Astrocyte (in vitro differentiated cells and primary cell): ENCODE data around the gene ITPKB. TPM values are rescaled to one million over a fixed set of nuclear protein-coding genes. Genes with fewer than 3 reads are reported as not detected.

ENCODE experiments used
- DNase-seq: peaks from one replicate; pipeline ENCODE4 v3.0.0-alpha.2; 2010; ENCODE audit warnings: low read depth
- FAIRE-seq: peaks from 2 replicates; lab custom pipeline; 2011; peaks lifted over from hg19 to GRCh38; lab: Jason Lieb, UNC
- H2AFZ ChIP-seq: 2 replicates; pipeline ENCODE4 v1.6.0; 2012; ENCODE audit warnings: low read depth, low read length, inconsistent platforms
- H3K27ac ChIP-seq: 2 replicates; pipeline ENCODE4 v1.5.1; 2011; ENCODE audit warnings: low read depth, low read length, inconsistent platforms
- H3K27me3 ChIP-seq: 2 replicates; pipeline ENCODE4 v1.6.0; 2011; ENCODE audit warnings: low read length, inconsistent platforms; ENCODE audit not compliant: insufficient read depth
- H3K36me3 ChIP-seq: 2 replicates; pipeline ENCODE4 v1.5.1; 2011; ENCODE audit warnings: low read length, inconsistent platforms; ENCODE audit not compliant: insufficient read depth
- H3K4me1 ChIP-seq: 2 replicates; pipeline ENCODE4 v1.5.1; 2011; ENCODE audit warnings: low read length, inconsistent platforms; ENCODE audit not compliant: insufficient read depth
- H3K4me2 ChIP-seq: 2 replicates; pipeline ENCODE4 v1.6.0; 2012; ENCODE audit warnings: low read length, inconsistent platforms
- H3K4me3 ChIP-seq: 2 replicates; pipeline ENCODE4 v1.5.1; 2011; ENCODE audit warnings: low read depth, mild to moderate bottlenecking, low read length, inconsistent platforms; ENCODE audit not compliant: insufficient read depth
- H3K79me2 ChIP-seq: 2 replicates; pipeline ENCODE4 v1.6.0; 2012; ENCODE audit warnings: mild to moderate bottlenecking, low read length, inconsistent platforms; ENCODE audit not compliant: insufficient read depth
- H3K9ac ChIP-seq: 2 replicates; pipeline ENCODE4 v1.6.0; 2012; ENCODE audit warnings: mild to moderate bottlenecking, low read length, inconsistent platforms
- H3K9me3 ChIP-seq: 2 replicates; pipeline ENCODE4 v1.5.1; 2012; ENCODE audit warnings: low read depth, mild to moderate bottlenecking, low read length, inconsistent platforms; ENCODE audit not compliant: insufficient read depth
- H4K20me1 ChIP-seq: 2 replicates; pipeline ENCODE4 v1.6.0; 2012; ENCODE audit warnings: low read length, inconsistent platforms; ENCODE audit not compliant: insufficient read depth
- H3K27ac Mint-ChIP-seq: one replicate; pipeline ENCODE4 v1.8.0; 2021; ENCODE audit warnings: mild to moderate bottlenecking, mixed read lengths; ENCODE audit not compliant: unreplicated experiment
- H3K27me3 Mint-ChIP-seq: one replicate; pipeline ENCODE4 v1.8.0; 2021; ENCODE audit warnings: low read depth, mixed read lengths; ENCODE audit not compliant: unreplicated experiment
- H3K36me3 Mint-ChIP-seq: one replicate; pipeline ENCODE4 v1.8.0; 2021; ENCODE audit warnings: low read depth, mixed read lengths; ENCODE audit not compliant: unreplicated experiment
- H3K4me1 Mint-ChIP-seq: one replicate; pipeline ENCODE4 v1.8.0; 2021; ENCODE audit warnings: low read depth, mixed read lengths; ENCODE audit not compliant: unreplicated experiment
- H3K4me3 Mint-ChIP-seq: one replicate; pipeline ENCODE4 v1.8.0; 2021; ENCODE audit warnings: mild to moderate bottlenecking, moderate library complexity, mixed read lengths; ENCODE audit not compliant: unreplicated experiment
- H3K9me3 Mint-ChIP-seq: one replicate; pipeline ENCODE4 v1.8.0; 2021; ENCODE audit warnings: mild to moderate bottlenecking, mixed read lengths; ENCODE audit not compliant: unreplicated experiment
- EZH2 ChIP-seq: IDR thresholded peaks from 2 replicates; pipeline ENCODE4 v1.6.1; 2012; ENCODE audit warnings: mild to moderate bottlenecking, low read length, inconsistent platforms; ENCODE audit not compliant: insufficient read depth
- total RNA-seq: library from RNA; stranded (reverse); gene quantifications from 2 replicates; pipeline ENCODE4 v1.2.1, GENCODE V29; 2021
- TF ChIP-seq, protein P1 (sequence below): IDR thresholded peaks from 2 replicates; pipeline ENCODE4 v1.5.1; 2011; ENCODE audit warnings: low read depth, mild to moderate bottlenecking, inconsistent platforms, low read length, moderate library complexity; ENCODE audit not compliant: insufficient read depth

ITPKB gene
- total RNA-seq, 1 donor from 2014 or later = 10.5 TPM

- Histone ChIP-seq H4K20me1 (no peaks in the 10 kb centered on the region), H3K4me1 (no peaks in the 10 kb centered on the region), H3K4me3 (no peak overlapping the region), H3K36me3 (no peaks in the 10 kb centered on the region), H3K27me3 (peaks cover 3% of the 10 kb centered on the region), H3K9ac (no peak overlapping the region), H3K9me3 (no peaks in the 10 kb centered on the region), H3K4me2 (no peak overlapping the region), H3K27ac (no peak overlapping the region), H2AFZ (no peak overlapping the region), H3K79me2 (no peaks in the 10 kb centered on the region)
- Mint-ChIP-seq H3K4me1 (no peaks in the 10 kb centered on the region), H3K36me3 (no peaks in the 10 kb centered on the region), H3K27ac (no peak overlapping the region), H3K9me3 (no peaks in the 10 kb centered on the region), H3K27me3 (peaks cover 41% of the 10 kb centered on the region), H3K4me3 (no peak overlapping the region)
- no peak for TF ChIP-seq EZH2
- TF ChIP-seq, protein P1, sequence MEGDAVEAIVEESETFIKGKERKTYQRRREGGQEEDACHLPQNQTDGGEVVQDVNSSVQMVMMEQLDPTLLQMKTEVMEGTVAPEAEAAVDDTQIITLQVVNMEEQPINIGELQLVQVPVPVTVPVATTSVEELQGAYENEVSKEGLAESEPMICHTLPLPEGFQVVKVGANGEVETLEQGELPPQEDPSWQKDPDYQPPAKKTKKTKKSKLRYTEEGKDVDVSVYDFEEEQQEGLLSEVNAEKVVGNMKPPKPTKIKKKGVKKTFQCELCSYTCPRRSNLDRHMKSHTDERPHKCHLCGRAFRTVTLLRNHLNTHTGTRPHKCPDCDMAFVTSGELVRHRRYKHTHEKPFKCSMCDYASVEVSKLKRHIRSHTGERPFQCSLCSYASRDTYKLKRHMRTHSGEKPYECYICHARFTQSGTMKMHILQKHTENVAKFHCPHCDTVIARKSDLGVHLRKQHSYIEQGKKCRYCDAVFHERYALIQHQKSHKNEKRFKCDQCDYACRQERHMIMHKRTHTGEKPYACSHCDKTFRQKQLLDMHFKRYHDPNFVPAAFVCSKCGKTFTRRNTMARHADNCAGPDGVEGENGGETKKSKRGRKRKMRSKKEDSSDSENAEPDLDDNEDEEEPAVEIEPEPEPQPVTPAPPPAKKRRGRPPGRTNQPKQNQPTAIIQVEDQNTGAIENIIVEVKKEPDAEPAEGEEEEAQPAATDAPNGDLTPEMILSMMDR = no peak
- FAIRE-seq (no peak), DNase-seq (no peak)
Observed at GRCh38 chr1:226628612-226629155, 110.4 kb downstream of the ITPKB start.

DNA sequence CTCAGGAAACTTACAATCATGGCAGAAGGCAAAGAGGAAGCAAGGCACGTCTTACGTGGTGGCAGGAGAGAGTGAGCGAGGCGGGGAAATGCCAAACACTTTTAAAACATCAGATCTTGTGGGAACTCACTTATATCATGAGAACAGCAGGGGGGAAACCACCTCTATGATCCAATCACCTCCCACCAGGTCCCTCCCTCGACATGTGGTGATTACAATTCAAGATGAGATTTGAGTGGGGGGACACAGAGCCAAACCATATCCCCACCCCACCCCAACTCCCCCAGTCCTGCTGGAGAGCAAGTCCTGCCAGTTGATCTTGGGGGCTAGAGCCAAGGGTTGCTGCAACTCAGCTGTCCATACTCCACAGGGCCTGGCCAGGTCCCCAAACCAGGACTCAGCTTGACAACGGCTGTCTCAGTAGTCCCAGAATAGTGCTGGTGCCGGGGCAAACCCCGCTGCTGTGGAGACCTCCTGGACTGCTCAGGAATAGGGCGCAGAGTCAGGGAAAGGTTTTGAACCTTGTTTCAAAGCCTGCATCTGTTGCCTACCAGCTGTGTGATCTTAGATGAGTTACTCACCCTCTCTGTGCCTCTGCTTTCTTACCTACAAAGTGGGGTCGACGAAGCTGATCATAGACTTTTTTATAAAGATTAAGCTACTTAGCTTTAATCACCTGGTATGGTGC is 111.0 kb downstream of the ITPKB start:
- H3K4me1 Mint-ChIP-seq = no peaks in the 10 kb centered on the region
- Histone ChIP-seq H3K9me3 (no peaks in the 10 kb centered on the region), H4K20me1 (no peaks in the 10 kb centered on the region), H3K36me3 (no peaks in the 10 kb centered on the region), H3K27ac (no peak overlapping the region), H3K4me1 (no peaks in the 10 kb centered on the region), H3K79me2 (no peaks in the 10 kb centered on the region), H3K4me3 (no peak overlapping the region), H3K9ac (no peak overlapping the region), H2AFZ (no peak overlapping the region), H3K27me3 (peaks cover 3% of the 10 kb centered on the region), H3K4me2 (no peak overlapping the region)
- FAIRE-seq = no peak
- H3K36me3 Mint-ChIP-seq = no peaks in the 10 kb centered on the region
- no peak overlapping the region for H3K4me3 Mint-ChIP-seq
- H3K27ac Mint-ChIP-seq = no peak overlapping the region
- no peak for TF ChIP-seq EZH2
- TF ChIP-seq, protein P1 = no peak
- H3K9me3 Mint-ChIP-seq = no peaks in the 10 kb centered on the region
- H3K27me3 Mint-ChIP-seq = peaks cover 43% of the 10 kb centered on the region
- DNase-seq = no peak
